RWPE2 (cell line): ENCODE measurements around the gene B3GNT9.
A peak's percentile ranks its signal among the peaks of the same experiment; 100 is the strongest.
"Not testable (repeated sequence)": the region's sequence is repeated elsewhere in the genome, so short reads cannot be mapped to it uniquely, and the experiment has no call there.

Experiments
- ATAC-seq: fragments of 200-7000 bp; cut with Tn5 transposase; 3 replicates; pipeline ENCODE4 v1.9.1; 2021; ENCODE audit warnings: low read depth
- DNase-seq: peaks from one replicate; pipeline ENCODE4 v3.0.0-alpha.2; 2020; ENCODE audit warnings: low spot score
- H3K27ac ChIP-seq: fragments of 450-650 bp; 2 replicates; pipeline ENCODE4 v1.5.1; 2017; ENCODE audit warnings: mild to moderate bottlenecking; ENCODE audit not compliant: poor library complexity, severe bottlenecking
- H3K27me3 ChIP-seq: fragments of 250-450 bp; sonication (Bioruptor Pico); 2 replicates; pipeline ENCODE4 v1.5.1; 2021; ENCODE audit warnings: mild to moderate bottlenecking, moderate library complexity; ENCODE audit not compliant: insufficient read depth, poor library complexity, severe bottlenecking
- H3K36me3 ChIP-seq: fragments of 250-450 bp; sonication (Bioruptor Pico); 2 replicates; pipeline ENCODE4 v1.5.1; 2020; ENCODE audit warnings: low read depth, mild to moderate bottlenecking, moderate library complexity
- H3K4me1 ChIP-seq: fragments of 250-450 bp; sonication (Bioruptor Pico); 2 replicates; pipeline ENCODE4 v1.5.1; 2021; ENCODE audit warnings: mild to moderate bottlenecking, moderate library complexity; ENCODE audit not compliant: insufficient read depth, poor library complexity, severe bottlenecking
- H3K4me3 ChIP-seq: fragments of 250-450 bp; sonication (Bioruptor Pico); 2 replicates; pipeline ENCODE4 v1.5.1; 2021; ENCODE audit warnings: mild to moderate bottlenecking, moderate library complexity; ENCODE audit not compliant: severe bottlenecking
- H3K9me3 ChIP-seq: fragments of 250-450 bp; sonication (Bioruptor Pico); 2 replicates; pipeline ENCODE4 v1.5.1; 2021; ENCODE audit warnings: mild to moderate bottlenecking, moderate library complexity; ENCODE audit not compliant: severe bottlenecking
- TF ChIP-seq, protein P1 (sequence below): fragments of 450-650 bp; IDR thresholded peaks from one replicate; pipeline ENCODE4 v1.5.1; 2017; ENCODE audit warnings: mild to moderate bottlenecking, moderate library complexity; ENCODE audit not compliant: poor library complexity, severe bottlenecking

B3GNT9 gene

DNA sequence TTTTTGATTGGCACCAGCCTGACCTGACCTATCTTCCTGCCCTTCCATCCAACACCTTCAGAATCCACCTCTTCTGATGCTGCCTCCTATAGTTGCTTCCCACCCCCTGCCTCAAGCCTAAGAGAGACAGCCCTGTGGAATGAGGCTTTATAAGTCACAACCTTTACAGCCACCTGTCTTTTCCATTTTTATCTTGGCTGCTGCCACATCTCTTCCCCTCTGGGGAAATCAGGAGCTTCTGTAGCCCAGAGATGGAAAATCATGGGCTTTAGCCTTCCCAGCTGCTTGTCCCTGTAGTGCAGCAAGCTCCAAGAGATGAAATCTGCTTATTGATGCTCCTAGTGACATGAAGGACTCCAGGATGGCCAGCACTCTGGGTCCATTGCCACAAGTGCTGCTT, 22.4 kb downstream of the B3GNT9 start:
- TF ChIP-seq, protein P1, sequence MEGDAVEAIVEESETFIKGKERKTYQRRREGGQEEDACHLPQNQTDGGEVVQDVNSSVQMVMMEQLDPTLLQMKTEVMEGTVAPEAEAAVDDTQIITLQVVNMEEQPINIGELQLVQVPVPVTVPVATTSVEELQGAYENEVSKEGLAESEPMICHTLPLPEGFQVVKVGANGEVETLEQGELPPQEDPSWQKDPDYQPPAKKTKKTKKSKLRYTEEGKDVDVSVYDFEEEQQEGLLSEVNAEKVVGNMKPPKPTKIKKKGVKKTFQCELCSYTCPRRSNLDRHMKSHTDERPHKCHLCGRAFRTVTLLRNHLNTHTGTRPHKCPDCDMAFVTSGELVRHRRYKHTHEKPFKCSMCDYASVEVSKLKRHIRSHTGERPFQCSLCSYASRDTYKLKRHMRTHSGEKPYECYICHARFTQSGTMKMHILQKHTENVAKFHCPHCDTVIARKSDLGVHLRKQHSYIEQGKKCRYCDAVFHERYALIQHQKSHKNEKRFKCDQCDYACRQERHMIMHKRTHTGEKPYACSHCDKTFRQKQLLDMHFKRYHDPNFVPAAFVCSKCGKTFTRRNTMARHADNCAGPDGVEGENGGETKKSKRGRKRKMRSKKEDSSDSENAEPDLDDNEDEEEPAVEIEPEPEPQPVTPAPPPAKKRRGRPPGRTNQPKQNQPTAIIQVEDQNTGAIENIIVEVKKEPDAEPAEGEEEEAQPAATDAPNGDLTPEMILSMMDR = no peak
- Histone ChIP-seq H3K27ac (no peak overlapping the region), H3K9me3 (no peaks in the 10 kb centered on the region), H3K27me3 (no peaks in the 10 kb centered on the region), H3K4me1 (no peaks in the 10 kb centered on the region), H3K36me3 (peaks cover 41% of the 10 kb centered on the region), H3K4me3 (no peak overlapping the region)
- ATAC-seq = no peak
- DNase-seq = no peak

DNA sequence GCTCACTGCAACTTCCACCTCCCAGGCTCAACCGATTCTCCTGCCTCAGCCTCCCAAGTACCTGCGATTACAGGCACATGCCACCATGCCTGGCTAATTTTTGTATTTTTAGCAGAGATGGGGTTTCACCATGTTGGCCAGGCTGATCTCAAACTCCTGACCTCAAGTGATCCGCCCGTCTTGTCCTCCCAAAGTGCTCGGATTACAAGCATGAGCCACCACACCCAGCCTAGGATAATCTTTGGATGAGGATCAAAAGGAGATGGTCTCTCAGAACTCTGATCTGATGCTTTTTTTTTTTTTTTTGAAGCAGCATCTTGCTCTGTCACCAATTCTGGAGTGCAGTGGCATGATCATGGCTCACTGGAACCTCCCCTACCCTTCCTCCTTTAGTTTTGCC, 28.0 kb downstream of the B3GNT9 start:
- peaks cover 30% of the 10 kb centered on the region for H3K36me3 ChIP-seq
- not testable (repeated sequence) for H3K27ac ChIP-seq, H3K4me1 ChIP-seq, DNase-seq, H3K9me3 ChIP-seq, H3K27me3 ChIP-seq, ATAC-seq, H3K4me3 ChIP-seq

DNA sequence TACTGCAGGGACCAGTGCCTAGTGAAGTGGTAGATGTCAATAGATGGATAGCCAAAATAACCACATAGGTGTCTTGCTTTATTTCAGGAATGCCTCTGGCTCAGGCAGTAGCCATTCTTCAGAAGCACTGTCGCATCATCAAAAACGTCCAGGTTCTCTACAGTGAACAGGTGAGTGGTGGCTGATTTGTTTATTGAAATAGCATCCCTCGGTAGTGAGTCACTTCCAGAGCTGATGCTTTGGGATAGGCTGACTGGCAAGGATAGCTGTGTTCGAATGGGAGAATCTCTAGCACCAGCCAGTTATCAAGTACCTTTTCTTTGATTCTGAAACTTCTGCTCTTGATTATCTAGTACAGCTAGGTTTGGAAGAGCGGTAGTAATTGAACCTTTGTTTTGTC, 30.8 kb downstream of the B3GNT9 start:
- Histone ChIP-seq H3K27ac (no peak overlapping the region), H3K4me1 (no peaks in the 10 kb centered on the region), H3K27me3 (no peaks in the 10 kb centered on the region), H3K9me3 (no peaks in the 10 kb centered on the region), H3K4me3 (no peak overlapping the region), H3K36me3 (peaks cover 34% of the 10 kb centered on the region)
- ATAC-seq (peak; percentile 77), DNase-seq (no peak)
- TF ChIP-seq, protein P1 = no peak

DNA sequence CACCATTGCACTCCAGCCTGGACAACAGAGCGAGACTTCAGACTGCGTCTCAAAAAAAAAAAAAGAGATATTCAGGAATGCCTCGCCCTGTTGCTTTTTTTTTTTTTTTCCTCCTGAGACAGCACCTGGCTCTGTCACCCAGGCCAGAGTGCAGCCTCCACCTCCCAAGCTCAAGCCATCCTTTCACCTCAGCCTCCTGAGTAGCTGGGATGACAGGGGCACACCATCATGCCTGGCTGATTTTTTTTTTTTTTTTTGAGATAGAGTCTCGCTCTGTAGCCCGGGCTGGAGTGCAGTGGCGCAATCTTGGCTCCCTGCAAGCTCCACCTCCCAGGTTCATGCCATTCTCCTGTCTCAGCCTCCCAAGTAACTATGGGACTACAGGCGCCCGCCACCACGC, 33.1 kb downstream of the B3GNT9 start:
- DNase-seq (peak; percentile 4), ATAC-seq (no peak)
- Histone ChIP-seq H3K4me1 (no peaks in the 10 kb centered on the region), H3K27me3 (no peaks in the 10 kb centered on the region), H3K9me3 (no peaks in the 10 kb centered on the region), H3K4me3 (no peak overlapping the region), H3K27ac (no peak overlapping the region), H3K36me3 (peaks cover 22% of the 10 kb centered on the region)
- TF ChIP-seq, protein P1 = no peak

DNA sequence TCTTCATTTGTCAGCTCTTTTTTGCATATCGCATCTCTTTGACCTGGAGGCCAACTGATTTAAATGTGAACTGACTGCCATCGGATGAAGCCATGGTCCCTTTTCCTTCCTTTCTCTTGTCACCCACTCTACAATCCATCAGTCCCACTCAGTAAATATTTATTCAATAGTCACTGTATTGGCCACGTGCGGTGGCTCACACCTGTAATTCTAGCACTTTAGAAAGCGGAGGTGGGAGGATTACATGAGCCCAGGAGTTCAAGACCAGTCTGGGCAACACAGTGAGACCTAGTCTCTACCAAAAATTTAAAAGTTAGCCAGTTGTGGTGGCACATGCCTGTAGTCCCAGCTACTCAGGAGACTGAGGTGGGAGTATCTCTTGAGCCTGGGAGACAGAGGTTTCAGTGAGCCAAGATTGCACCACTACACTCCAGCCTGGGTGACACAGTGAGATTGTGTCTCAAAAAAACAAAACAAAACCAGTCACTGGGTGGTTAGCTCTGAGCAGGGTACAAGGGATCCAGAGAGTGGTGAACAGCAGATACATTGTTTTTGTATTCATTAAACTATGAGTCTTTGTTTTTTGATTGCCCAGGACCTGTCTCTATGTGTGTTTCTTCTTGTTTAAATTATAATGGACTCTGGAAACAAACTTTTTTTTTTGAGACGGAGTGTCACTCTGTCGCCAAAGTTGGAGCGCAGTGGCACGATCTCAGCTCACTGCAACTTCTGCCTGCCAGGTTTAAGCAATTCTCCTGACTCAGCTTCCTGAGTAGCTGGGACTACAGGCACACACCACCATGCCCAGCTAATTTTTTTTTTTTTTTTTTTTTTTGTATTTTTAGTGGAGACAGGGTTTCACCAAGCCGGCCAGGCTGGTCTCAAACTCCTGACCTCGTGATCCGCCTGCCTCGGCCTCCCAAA, 34.1 kb downstream of the B3GNT9 start:
- H3K4me3 ChIP-seq = no peak overlapping the region
- H3K9me3 ChIP-seq = no peaks in the 10 kb centered on the region
- no peaks in the 10 kb centered on the region for H3K4me1 ChIP-seq
- no peak for ATAC-seq
- H3K36me3 ChIP-seq = peaks cover 11% of the 10 kb centered on the region
- H3K27ac ChIP-seq = no peak overlapping the region
- no peaks in the 10 kb centered on the region for H3K27me3 ChIP-seq
- TF ChIP-seq, protein P1 = no peak
- DNase-seq = peak; percentile 7
